Ovary (tissue), 3 donors: ENCODE measurements around the gene GIMAP8.

ENCODE experiments used
- CTCF ChIP-seq, 3 donors: fragments of 450-650 bp in 2 of 3; fragments of 200-600 bp in 1 of 3; IDR thresholded peaks; one replicate each; pipeline versions ENCODE4 v1.5.1 to v1.8.0; 2016 to 2022; ENCODE audit warnings: antibody characterized with exemption in 3 of 3, mild to moderate bottlenecking in 1 of 3
- EP300 ChIP-seq: sonication (generic); formaldehyde crosslinking; IDR thresholded peaks from one replicate; pipeline ENCODE4 v1.6.1; 2017; ENCODE audit warnings: antibody characterized with exemption
- POLR2A ChIP-seq: fragments of 450-650 bp; IDR thresholded peaks from one replicate; pipeline ENCODE4 v1.6.1; 2017; ENCODE audit warnings: antibody characterized with exemption, mild to moderate bottlenecking, moderate library complexity
- donor health status: DM: no; HTN: no; CAD: no.

GRCh38 chr7:150489782-150490181 is 39.4 kb downstream of the GIMAP8 start:
- TF ChIP-seq CTCF (IDR thresholded peaks at IDR 0.05) = no peak
- TF ChIP-seq POLR2A = no peak
- no peak for TF ChIP-seq EP300
